H1 (cell line): ENCODE data around the gene AMMECR1L. TPM values are rescaled to one million over a fixed set of nuclear protein-coding genes. Genes with fewer than 3 reads are reported as not detected.
"Not testable (repeated sequence)": the region's sequence is repeated elsewhere in the genome, so short reads cannot be mapped to it uniquely, and the experiment has no call there.

Experiments used
- CTCF ChIA-PET: fragments of 300-600 bp; sonication (Branson Sonifier 250); formaldehyde crosslinking; loops from one replicate; lab custom pipeline; 2021; ENCODE audit not compliant: partially characterized antibody; lab: Charles Lee
- POLR2A ChIA-PET: fragments of 300-600 bp; sonication (Branson Sonifier 250); formaldehyde crosslinking; loops from one replicate; lab custom pipeline; 2021; ENCODE audit warnings: inconsistent platforms; ENCODE audit not compliant: partially characterized antibody; lab: Charles Lee
- DNase-seq, 2 experiments: peaks; one replicate each; pipeline versions ENCODE4 v3.0.0 to v3.0.0-alpha.2; 2010 to 2022; ENCODE audit warnings: low spot score in 2 of 2, low read depth in 1 of 2, mixed read lengths in 1 of 2
- FAIRE-seq: peaks from 2 replicates; lab custom pipeline; 2011; peaks lifted over from hg19 to GRCh38; lab: Jason Lieb, UNC
- H2AFZ ChIP-seq: 2 replicates; pipeline ENCODE4 v1.8.1; 2012; ENCODE audit warnings: low read length, inconsistent platforms
- H2AK5ac ChIP-seq: 2 replicates; pipeline ENCODE4 v1.6.1; 2013; ENCODE audit warnings: low read depth, low read length
- H2BK120ac ChIP-seq: replicated peaks from 2 replicates; pipeline ENCODE3; 2013; ENCODE audit warnings: low read depth, low read length, inconsistent platforms
- H2BK12ac ChIP-seq: 2 replicates; pipeline ENCODE4 v1.6.1; 2013; ENCODE audit warnings: low read depth, low read length
- H2BK15ac ChIP-seq: 2 replicates; pipeline ENCODE4 v1.6.1; 2013; ENCODE audit warnings: low read length
- H2BK20ac ChIP-seq: 2 replicates; pipeline ENCODE4 v1.6.1; 2013; ENCODE audit warnings: low read length
- H2BK5ac ChIP-seq: 2 replicates; pipeline ENCODE4 v1.6.1; 2013; ENCODE audit warnings: low read depth, low read length
- H3K14ac ChIP-seq: 2 replicates; pipeline ENCODE4 v1.6.1; 2013; ENCODE audit warnings: inconsistent platforms; ENCODE audit not compliant: insufficient read length
- H3K18ac ChIP-seq: 2 replicates; pipeline ENCODE4 v1.6.1; 2013; ENCODE audit warnings: low read length; ENCODE audit errors: extremely low read depth
- H3K23ac ChIP-seq: 2 replicates; pipeline ENCODE4 v1.6.1; 2013; ENCODE audit warnings: inconsistent platforms; ENCODE audit not compliant: insufficient read length
- H3K23me2 ChIP-seq: 2 replicates; pipeline ENCODE4 v1.6.1; 2013; ENCODE audit warnings: low read depth, low read length
- H3K27ac ChIP-seq: 2 replicates; pipeline ENCODE4 v1.6.1; 2011; ENCODE audit warnings: low read depth, low read length, inconsistent platforms
- H3K27me3 ChIP-seq, 4 experiments: replicated peaks in 1 of 4; 1 replicate in 1 of 4; 2 replicates in 3 of 4; pipeline versions ENCODE4 v1.6.1 to v1.8.1; 2011 to 2013; ENCODE audit warnings: low read length in 3 of 4, mild to moderate bottlenecking in 3 of 4, inconsistent platforms in 2 of 4, mixed read lengths in 2 of 4, moderate library complexity in 1 of 4; ENCODE audit not compliant: control insufficient read depth in 3 of 4, insufficient read depth in 3 of 4; ENCODE audit errors: extremely low read depth in 1 of 4
- H3K36me3 ChIP-seq, 4 experiments: 2 replicates each; pipeline versions ENCODE4 v1.6.1 to v1.8.1; 2011 to 2013; ENCODE audit warnings: mild to moderate bottlenecking in 4 of 4, low read length in 3 of 4, moderate library complexity in 2 of 4, control low read depth in 1 of 4, inconsistent platforms in 1 of 4; ENCODE audit not compliant: insufficient read depth in 4 of 4, control insufficient read depth in 2 of 4
- H3K4ac ChIP-seq: replicated peaks from 2 replicates; pipeline ENCODE3; 2013; ENCODE audit warnings: low read length, low read depth, mixed read lengths, inconsistent platforms; ENCODE audit not compliant: insufficient read length
- H3K4me1 ChIP-seq, 4 experiments: replicated peaks in 1 of 4; 1 replicate in 1 of 4; 2 replicates in 3 of 4; pipeline versions ENCODE4 v1.6.1 to v1.8.1; 2011 to 2013; ENCODE audit warnings: low read length in 3 of 4, inconsistent platforms in 2 of 4, mixed read lengths in 1 of 4; ENCODE audit not compliant: insufficient read depth in 4 of 4, control insufficient read depth in 3 of 4
- H3K4me2 ChIP-seq, 2 experiments: 2 replicates each; pipeline versions ENCODE4 v1.6.1 to v1.8.1; 2011 to 2013; ENCODE audit warnings: low read depth in 2 of 2, low read length in 2 of 2, control low read depth in 1 of 2, inconsistent platforms in 1 of 2, mild to moderate bottlenecking in 1 of 2; ENCODE audit not compliant: insufficient read depth in 1 of 2
- H3K4me3 ChIP-seq, 4 experiments: fragments of 200-600, 300-600 bp in 1 of 4; sonication (generic), shearing (Covaris generic), sonication (Bioruptor Twin) in 1 of 4; 2 replicates each; pipeline versions ENCODE4 v1.5.1 to v1.8.1; 2011 to 2016; ENCODE audit warnings: low read length in 4 of 4, low read depth in 3 of 4, control low read depth in 2 of 4, inconsistent platforms in 2 of 4, mild to moderate bottlenecking in 2 of 4, mixed read lengths in 1 of 4, moderate library complexity in 1 of 4; ENCODE audit not compliant: insufficient read depth in 2 of 4; ENCODE audit errors: extremely low read depth in 1 of 4
- H3K56ac ChIP-seq: replicated peaks from 2 replicates; pipeline ENCODE3; 2013; ENCODE audit warnings: low read depth, mild to moderate bottlenecking, mixed read lengths, low read length, inconsistent platforms; ENCODE audit not compliant: insufficient read length
- H3K79me1 ChIP-seq: 2 replicates; pipeline ENCODE4 v1.6.1; 2013; ENCODE audit warnings: low read depth, low read length, control low read depth
- H3K79me2 ChIP-seq, 2 experiments: 2 replicates each; pipeline versions ENCODE4 v1.6.1 to v1.8.1; 2012 to 2013; ENCODE audit warnings: low read length in 2 of 2, mild to moderate bottlenecking in 2 of 2, inconsistent platforms in 1 of 2; ENCODE audit not compliant: insufficient read depth in 2 of 2, control insufficient read depth in 1 of 2
- H3K9ac ChIP-seq, 4 experiments: replicated peaks in 1 of 4; 1 replicate in 1 of 4; 2 replicates in 3 of 4; pipeline versions ENCODE4 v1.6.1 to v1.8.1; 2011 to 2013; ENCODE audit warnings: low read depth in 3 of 4, low read length in 3 of 4, control low read depth in 2 of 4, mild to moderate bottlenecking in 2 of 4, moderate library complexity in 2 of 4, inconsistent platforms in 1 of 4; ENCODE audit errors: extremely low read depth in 1 of 4
- H3K9me3 ChIP-seq, 2 experiments: 2 replicates each; pipeline versions ENCODE4 v1.6.1 to v1.8.1; 2012 to 2013; ENCODE audit warnings: mild to moderate bottlenecking in 2 of 2, moderate library complexity in 2 of 2, control low read depth in 1 of 2, inconsistent platforms in 1 of 2, low read depth in 1 of 2, low read length in 1 of 2, mixed read lengths in 1 of 2; ENCODE audit not compliant: insufficient read depth in 2 of 2
- H4K20me1 ChIP-seq, 2 experiments: replicated peaks in 1 of 2; 2 replicates each; pipeline versions ENCODE3 to v1.8.1; 2011 to 2013; ENCODE audit warnings: inconsistent platforms in 2 of 2, low read length in 2 of 2, mild to moderate bottlenecking in 1 of 2; ENCODE audit not compliant: insufficient read depth in 2 of 2, control insufficient read depth in 1 of 2
- H4K5ac ChIP-seq: 2 replicates; pipeline ENCODE4 v1.6.1; 2013; ENCODE audit warnings: low read length, low read depth, mixed read lengths, inconsistent platforms; ENCODE audit not compliant: insufficient read length
- H4K8ac ChIP-seq: 2 replicates; pipeline ENCODE4 v1.8.0; 2013; ENCODE audit warnings: mild to moderate bottlenecking, moderate library complexity, low read length, inconsistent platforms; ENCODE audit not compliant: insufficient read depth; ENCODE audit errors: extremely low read depth
- H4K91ac ChIP-seq: replicated peaks from 2 replicates; pipeline ENCODE3; 2013; ENCODE audit warnings: low read length, mixed read lengths, inconsistent platforms; ENCODE audit not compliant: insufficient read length
- PHF8 ChIP-seq: fragments of 200-600 bp; sonication (generic); conservative IDR thresholded peaks from 2 replicates; pipeline ENCODE4 v1.7.1; 2012; ENCODE audit warnings: low read depth, mild to moderate bottlenecking, inconsistent platforms, low read length, moderate library complexity
- WGBS, 2 experiments: shearing (Covaris generic) in 1 of 2; methylation state at CpG; one replicate each; pipeline versions ENCODE4 v1.1.6 to v1.1.7; 2013 to 2015; ENCODE audit warnings: low lambda C conversion rate in 2 of 2, mixed read lengths in 2 of 2, inconsistent platforms in 1 of 2, low coverage in 1 of 2, missing lambda C conversion rate in 1 of 2; ENCODE audit not compliant: insufficient replicate concordance in 2 of 2, insufficient coverage in 1 of 2, insufficient read length in 1 of 2; ENCODE audit errors: extremely low coverage in 1 of 2, missing lambda C conversion rate in 1 of 2; 5-methylcytosine and 5-hydroxymethylcytosine counted together
- polyA plus RNA-seq, 7 experiments: library from polyadenylated mRNA; depleted of rRNA in 3 of 7; stranded (reverse) in 5 of 7; unstranded in 2 of 7; fragments of >200 nt in 5 of 7; fragments of 200-250 nt in 2 of 7; gene quantifications; 1 replicate in 5 of 7; 2 replicates in 1 of 7; 4 replicates in 1 of 7; pipeline versions ENCODE4 v1.2.1 to v1.2.3, GENCODE V29; 2011 to 2013; ENCODE audit warnings: missing spikeins in 2 of 7, mixed read lengths in 2 of 7
- total RNA-seq: library from RNA; stranded (reverse); fragmentation: NEBNext Ultra II Directional; extraction: Animal tissue kit (Norgen Biotek cat#: 25700); gene quantifications from 2 replicates; pipeline ENCODE4 v1.2.1, GENCODE V29; 2021

AMMECR1L gene
- total and polyA plus RNA-seq, 2 of the 8 experiments (the other 6 are each of a cell fraction or from before 2014, with no cell fraction given) = 10.1 to 18.8 TPM

DNA sequence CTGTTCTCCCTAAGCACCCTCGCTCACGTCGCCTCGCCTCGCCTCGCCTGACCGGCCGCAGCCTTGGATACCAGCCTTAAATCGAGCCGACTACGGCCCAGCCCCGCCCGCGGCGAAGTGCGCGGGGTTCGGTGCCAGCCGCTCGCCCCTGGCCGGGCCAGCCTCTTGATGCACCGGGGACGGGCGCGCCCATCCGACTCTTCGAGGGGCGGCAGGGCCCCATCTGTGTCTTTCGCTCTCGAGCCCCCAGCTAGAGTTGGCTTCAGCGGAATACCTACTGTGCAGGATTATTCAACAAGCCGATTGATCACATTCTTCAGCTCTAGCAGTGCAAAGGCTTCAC is 808 bp upstream of the AMMECR1L start:
- H2BK15ac ChIP-seq, H3K18ac ChIP-seq, POLR2A ChIA-PET, H3K14ac ChIP-seq, H2AFZ ChIP-seq, H3K4me1 ChIP-seq, H2AK5ac ChIP-seq, H4K20me1 ChIP-seq, H2BK12ac ChIP-seq, H4K5ac ChIP-seq, H4K91ac ChIP-seq, H3K27me3 ChIP-seq, H2BK120ac ChIP-seq, H3K27ac ChIP-seq, H2BK5ac ChIP-seq, H3K79me1 ChIP-seq, H2BK20ac ChIP-seq, DNase-seq, H3K56ac ChIP-seq, FAIRE-seq, H3K9me3 ChIP-seq, H3K23ac ChIP-seq, H3K23me2 ChIP-seq, H3K4ac ChIP-seq: not testable (repeated sequence)
- CTCF ChIA-PET = interaction anchor here (1.0 kb wide), 1 partner anchor 36 kb away, joined by 3 read pairs; no protein-coding TSS in a partner anchor
- Histone ChIP-seq H3K9ac (peak overlapping the region in 3 of 4 experiments; percentile 56 to 71 (median 71); a peak in 6 of 7 replicates), H3K79me2 (peaks cover 5 to 38% of the 10 kb centered on the region in 2 experiments; a peak in 3 of 4 replicates), H3K4me3 (peak overlapping the region; percentile 57 to 64 (median 61)), H4K8ac (peak overlapping the region; percentile 42; the same call in 1 of the 2 replicates), H3K36me3 (peaks cover 0 to 18% (median under 1%) of the 10 kb centered on the region in 4 experiments; a peak in 4 of 8 replicates), H3K4me2 (peak overlapping the region; percentile 60 to 75)
- 2% methylated on average over 28 of the region's 32 CpGs; no CpG with 5 or more reads in 1 of the 2 experiments for WGBS, 2 experiments
- TF ChIP-seq PHF8 = 0 out of 2 replicates have a peak, but pooled peaks have one; percentile 16
